Measurements from ENCODE around the gene ZC3H14. TPM values are rescaled to one million over a fixed set of nuclear protein-coding genes. Genes with fewer than 3 reads are reported as not detected.
A peak's percentile ranks its signal among the peaks of the same experiment; 100 is the strongest.

ZC3H14 gene
- total RNA-seq, 5 donors from 2014 or later (not counting 1 experiment from before 2014, with no cell fraction given) = 32.2 to 50.6 (median 40.1) TPM

DNA sequence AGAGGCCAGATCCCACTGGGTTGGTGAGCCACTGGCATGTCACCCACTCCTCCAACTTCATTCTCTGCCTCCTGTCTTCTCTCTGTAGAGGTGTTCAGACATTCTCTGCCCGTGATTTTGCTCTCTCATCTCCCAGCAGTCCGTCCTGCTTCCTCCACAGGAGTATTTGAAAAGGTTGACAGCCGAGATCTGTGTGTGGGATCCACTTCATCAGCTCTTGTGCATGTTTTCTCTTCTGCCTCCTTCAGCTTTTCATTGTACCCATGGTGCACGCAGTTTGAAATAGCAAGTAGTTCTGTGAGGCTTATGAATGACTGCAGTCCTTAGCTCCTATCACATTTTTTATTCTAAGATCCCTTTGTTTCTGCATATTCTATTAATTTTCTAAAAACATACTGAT lies 34.8 kb downstream of the ZC3H14 start:
- Mint-ChIP-seq H3K27ac (no peak overlapping the region), H3K27me3 (no peaks in the 10 kb centered on the region), H3K4me3 (no peak overlapping the region), H3K36me3 (peaks cover 63% of the 10 kb centered on the region), H3K4me1 (peaks cover 21 to 24% (median 22%) of the 10 kb centered on the region in 3 donors), H3K9me3 (no peaks in the 10 kb centered on the region)
- DNase-seq (no peak), ATAC-seq (replicated peaks in 1 of 4) (no peak)
- H3K4me1 ChIP-seq (ENCODE audit: control insufficient read depth in 1 of 2, extremely low read depth in 1 of 2, insufficient read depth in 2 of 2, low read length in 2 of 2) = peaks cover 0 to 13% of the 10 kb centered on the region in 2 experiments
- POLR2A ChIA-PET = no interaction called here
- CTCF ChIA-PET = no interaction called here
- peaks cover 0 to 44% of the 10 kb centered on the region in 2 donors for H3K36me3 ChIP-seq (ENCODE audit: control insufficient read depth in 2 of 2, extremely low read depth in 1 of 2, insufficient read depth in 1 of 2, low read length in 1 of 2)
- H3K27me3 ChIP-seq (replicated peaks in 1 of 2; ENCODE audit: control insufficient read depth in 2 of 2, extremely low read depth in 1 of 2, insufficient read depth in 2 of 2, low read length in 1 of 2) = no peaks in the 10 kb centered on the region
- H3K9me3 ChIP-seq = no peaks in the 10 kb centered on the region
- H3K27ac ChIP-seq (ENCODE audit: low read length) = no peak overlapping the region
- 90% methylated on average over 2 of the region's 4 CpGs for WGBS (ENCODE audit: insufficient coverage)
- H3K4me3 ChIP-seq (ENCODE audit: control insufficient read depth in 1 of 2, extremely low read depth in 1 of 2, low read length in 1 of 2) = no peak overlapping the region

DNA sequence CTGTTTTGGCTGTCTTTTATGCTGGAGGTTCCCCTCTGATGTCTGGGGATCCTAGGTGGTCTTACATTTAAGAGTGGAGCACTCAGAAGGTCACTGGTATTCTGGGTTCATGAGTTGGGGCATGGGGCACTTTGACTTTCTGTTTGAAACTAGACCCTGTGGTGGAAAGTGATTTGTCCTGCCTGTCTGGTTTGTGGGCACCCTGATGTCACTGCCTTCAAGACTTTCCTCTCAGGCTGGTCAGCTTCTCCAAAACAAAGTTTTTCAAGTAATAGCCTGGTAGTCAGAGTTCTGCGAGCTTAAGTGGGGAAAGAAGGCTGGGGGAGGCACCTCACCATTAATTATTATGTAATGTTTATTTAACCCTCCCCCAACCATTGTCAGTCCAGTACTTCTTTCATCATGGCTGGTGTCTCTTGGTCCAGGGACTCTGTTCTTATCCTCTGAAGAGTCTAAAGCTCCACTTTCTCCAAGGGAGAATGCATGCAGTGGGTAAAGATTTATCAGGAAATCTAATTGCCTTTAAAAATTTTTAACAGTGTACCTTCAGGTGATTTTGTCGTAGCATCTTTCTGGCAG lies 35.3 kb downstream of the ZC3H14 start:
- H3K4me3 ChIP-seq (ENCODE audit: control insufficient read depth in 1 of 2, extremely low read depth in 1 of 2, low read length in 1 of 2) = no peak overlapping the region
- H3K27ac ChIP-seq (ENCODE audit: low read length) = no peak overlapping the region
- no peak for DNase-seq
- Mint-ChIP-seq H3K27ac (no peak overlapping the region), H3K4me1 (peaks cover 21 to 24% (median 22%) of the 10 kb centered on the region in 3 donors), H3K9me3 (no peaks in the 10 kb centered on the region), H3K4me3 (no peak overlapping the region), H3K36me3 (peaks cover 63% of the 10 kb centered on the region), H3K27me3 (no peaks in the 10 kb centered on the region)
- no peaks in the 10 kb centered on the region for H3K9me3 ChIP-seq
- H3K27me3 ChIP-seq (replicated peaks in 1 of 2; ENCODE audit: control insufficient read depth in 2 of 2, extremely low read depth in 1 of 2, insufficient read depth in 2 of 2, low read length in 1 of 2) = no peaks in the 10 kb centered on the region
- CTCF ChIA-PET = no interaction called here
- peaks cover 0 to 47% of the 10 kb centered on the region in 2 donors for H3K36me3 ChIP-seq (ENCODE audit: control insufficient read depth in 2 of 2, extremely low read depth in 1 of 2, insufficient read depth in 1 of 2, low read length in 1 of 2)
- POLR2A ChIA-PET = no interaction called here
- no peak for ATAC-seq (replicated peaks in 1 of 4)
- 100% methylated on average over 1 of the region's 2 CpGs for WGBS (ENCODE audit: insufficient coverage)
- H3K4me1 ChIP-seq (ENCODE audit: control insufficient read depth in 1 of 2, extremely low read depth in 1 of 2, insufficient read depth in 2 of 2, low read length in 2 of 2) = peaks cover 0 to 13% of the 10 kb centered on the region in 2 experiments

DNA sequence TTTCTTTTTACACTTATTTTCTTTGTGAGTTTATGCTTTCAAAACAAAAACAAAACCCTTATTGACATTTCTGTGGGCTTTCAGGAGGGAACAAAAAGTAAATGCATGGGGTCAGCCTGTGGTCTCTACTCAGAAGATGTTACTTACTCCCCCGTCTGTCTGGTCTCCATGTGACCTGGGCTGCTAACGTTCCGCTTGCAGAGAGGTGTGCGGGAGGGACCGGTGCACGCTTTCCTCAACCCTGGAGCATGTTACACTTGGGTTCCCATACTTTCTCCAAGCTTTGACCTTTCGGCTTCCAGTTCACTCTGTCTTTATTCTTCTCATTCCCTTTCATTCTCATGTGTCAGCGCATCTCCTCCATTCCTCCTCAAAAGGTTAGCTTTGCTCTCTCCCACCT lies 36.5 kb downstream of the ZC3H14 start:
- Mint-ChIP-seq H3K27me3 (no peaks in the 10 kb centered on the region), H3K4me3 (peak overlapping the region in 1 of 3 donors; percentile 21), H3K4me1 (peaks cover 22 to 24% (median 23%) of the 10 kb centered on the region in 3 donors), H3K9me3 (no peaks in the 10 kb centered on the region), H3K36me3 (peaks cover 61% of the 10 kb centered on the region), H3K27ac (peak overlapping the region; percentile 82 to 87)
- ChIA-PET POLR2A (no interaction called here), CTCF (no interaction called here)
- H3K36me3 ChIP-seq (ENCODE audit: control insufficient read depth in 2 of 2, extremely low read depth in 1 of 2, insufficient read depth in 1 of 2, low read length in 1 of 2) = peaks cover 0 to 55% of the 10 kb centered on the region in 2 donors
- H3K9me3 ChIP-seq = no peaks in the 10 kb centered on the region
- no peak overlapping the region for H3K4me3 ChIP-seq (ENCODE audit: control insufficient read depth in 1 of 2, extremely low read depth in 1 of 2, low read length in 1 of 2)
- H3K27ac ChIP-seq (ENCODE audit: low read length) = no peak overlapping the region
- H3K4me1 ChIP-seq (ENCODE audit: control insufficient read depth in 1 of 2, extremely low read depth in 1 of 2, insufficient read depth in 2 of 2, low read length in 2 of 2) = peaks cover 0 to 13% of the 10 kb centered on the region in 2 experiments
- no peaks in the 10 kb centered on the region for H3K27me3 ChIP-seq (replicated peaks in 1 of 2; ENCODE audit: control insufficient read depth in 2 of 2, extremely low read depth in 1 of 2, insufficient read depth in 2 of 2, low read length in 1 of 2)
- DNase-seq (no peak), ATAC-seq (replicated peaks in 1 of 4) (no peak)
- 66% methylated on average over 8 of the region's 8 CpGs for WGBS (ENCODE audit: insufficient coverage)

GRCh38 chr14:88599761-88600439 lies 37.1 kb downstream of the ZC3H14 start:
- Histone ChIP-seq H3K9me3 (no peaks in the 10 kb centered on the region), H3K36me3 (ENCODE audit: control insufficient read depth in 2 of 2, extremely low read depth in 1 of 2, insufficient read depth in 1 of 2, low read length in 1 of 2) (peaks cover 0 to 60% of the 10 kb centered on the region in 2 donors), H3K27me3 (replicated peaks in 1 of 2; ENCODE audit: control insufficient read depth in 2 of 2, extremely low read depth in 1 of 2, insufficient read depth in 2 of 2, low read length in 1 of 2) (no peaks in the 10 kb centered on the region), H3K4me3 (ENCODE audit: control insufficient read depth in 1 of 2, extremely low read depth in 1 of 2, low read length in 1 of 2) (no peak overlapping the region), H3K27ac (ENCODE audit: low read length) (no peak overlapping the region), H3K4me1 (ENCODE audit: control insufficient read depth in 1 of 2, extremely low read depth in 1 of 2, insufficient read depth in 2 of 2, low read length in 2 of 2) (peaks cover 0 to 13% of the 10 kb centered on the region in 2 experiments)
- CTCF ChIA-PET = no interaction called here
- Mint-ChIP-seq H3K27ac (peak overlapping the region; percentile 82 to 87), H3K27me3 (no peaks in the 10 kb centered on the region), H3K9me3 (no peaks in the 10 kb centered on the region), H3K36me3 (peaks cover 57% of the 10 kb centered on the region), H3K4me1 (peaks cover 22 to 24% (median 23%) of the 10 kb centered on the region in 3 donors), H3K4me3 (peak overlapping the region in 2 of 3 donors; percentile 17 to 21)
- POLR2A ChIA-PET = no interaction called here
- ATAC-seq (replicated peaks in 1 of 4) (peak in 1 of 4 experiments; percentile 32), DNase-seq (no peak)
- WGBS (ENCODE audit: insufficient coverage) = 19% methylated on average over 8 of the region's 10 CpGs

DNA sequence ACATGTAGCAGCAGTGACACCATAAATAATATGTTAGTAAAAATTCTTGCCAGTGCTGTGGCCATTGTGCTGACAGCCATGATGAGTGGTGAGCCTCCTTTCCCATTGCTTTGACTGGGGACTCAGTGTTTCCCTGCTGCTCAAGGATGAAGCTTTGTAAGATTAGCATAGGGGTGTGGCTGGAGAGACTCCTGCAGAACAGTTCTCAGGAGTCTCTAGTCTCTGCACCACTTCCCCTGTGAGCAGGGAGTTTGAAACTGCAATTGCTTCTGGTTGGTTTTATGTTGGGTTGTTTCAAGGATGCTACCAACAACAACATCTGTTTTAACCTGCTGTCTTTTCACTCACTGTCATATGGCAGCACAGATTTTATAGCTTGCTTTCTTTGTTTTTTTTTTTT lies 41.4 kb downstream of the ZC3H14 start:
- Mint-ChIP-seq H3K27ac (no peak overlapping the region), H3K27me3 (no peaks in the 10 kb centered on the region), H3K4me1 (peaks cover 15 to 19% (median 18%) of the 10 kb centered on the region in 3 donors), H3K9me3 (no peaks in the 10 kb centered on the region), H3K4me3 (no peak overlapping the region), H3K36me3 (peaks cover 58% of the 10 kb centered on the region)
- DNase-seq = no peak
- Histone ChIP-seq H3K9me3 (no peaks in the 10 kb centered on the region), H3K4me3 (ENCODE audit: control insufficient read depth in 1 of 2, extremely low read depth in 1 of 2, low read length in 1 of 2) (no peak overlapping the region), H3K27me3 (replicated peaks in 1 of 2; ENCODE audit: control insufficient read depth in 2 of 2, extremely low read depth in 1 of 2, insufficient read depth in 2 of 2, low read length in 1 of 2) (no peaks in the 10 kb centered on the region), H3K4me1 (ENCODE audit: control insufficient read depth in 1 of 2, extremely low read depth in 1 of 2, insufficient read depth in 2 of 2, low read length in 2 of 2) (peaks cover 0 to 13% of the 10 kb centered on the region in 2 experiments), H3K36me3 (ENCODE audit: control insufficient read depth in 2 of 2, extremely low read depth in 1 of 2, insufficient read depth in 1 of 2, low read length in 1 of 2) (peaks cover 0 to 81% of the 10 kb centered on the region in 2 donors), H3K27ac (ENCODE audit: low read length) (no peak overlapping the region)
- no peak for ATAC-seq (replicated peaks in 1 of 4)
- CTCF ChIA-PET = no interaction called here
- POLR2A ChIA-PET = no interaction called here

- DNase-seq = no peak
- Mint-ChIP-seq H3K4me1 (peaks cover 4 to 6% (median 6%) of the 10 kb centered on the region in 3 donors), H3K27ac (no peak overlapping the region), H3K9me3 (no peaks in the 10 kb centered on the region), H3K4me3 (no peak overlapping the region), H3K27me3 (no peaks in the 10 kb centered on the region), H3K36me3 (peaks cover 64% of the 10 kb centered on the region)
- no peaks in the 10 kb centered on the region for H3K4me1 ChIP-seq (ENCODE audit: control insufficient read depth in 1 of 2, extremely low read depth in 1 of 2, insufficient read depth in 2 of 2, low read length in 2 of 2)
- H3K36me3 ChIP-seq (ENCODE audit: control insufficient read depth in 2 of 2, extremely low read depth in 1 of 2, insufficient read depth in 1 of 2, low read length in 1 of 2) = peaks cover 5 to 87% of the 10 kb centered on the region in 2 donors
- ATAC-seq (replicated peaks in 1 of 4) = no peak
- no peak overlapping the region for H3K4me3 ChIP-seq (ENCODE audit: control insufficient read depth in 1 of 2, extremely low read depth in 1 of 2, low read length in 1 of 2)
- CTCF ChIA-PET = no interaction called here
- WGBS (ENCODE audit: insufficient coverage) = 100% methylated on average over 1 of the region's 2 CpGs
- POLR2A ChIA-PET = no interaction called here
- no peaks in the 10 kb centered on the region for H3K9me3 ChIP-seq
- H3K27ac ChIP-seq (ENCODE audit: low read length) = no peak overlapping the region
- H3K27me3 ChIP-seq (replicated peaks in 1 of 2; ENCODE audit: control insufficient read depth in 2 of 2, extremely low read depth in 1 of 2, insufficient read depth in 2 of 2, low read length in 1 of 2) = no peaks in the 10 kb centered on the region
Observed at GRCh38 chr14:88605594-88605993, 42.8 kb downstream of the ZC3H14 start.

Data from T-cell (primary cell).